SK-N-MC (cell line): Measurements from ENCODE around the gene CDKN2AIPNL.

ENCODE experiments used
- EZH2 ChIP-seq: fragments of 200-600 bp; sonication (generic); IDR thresholded peaks from one replicate; pipeline ENCODE4 v1.6.1; 2017; ENCODE audit warnings: antibody characterized with exemption
- FOXP2 ChIP-seq: optimal IDR thresholded peaks from 2 replicates; pipeline ENCODE3; 2011; ENCODE audit warnings: mild to moderate bottlenecking, moderate library complexity; ENCODE audit not compliant: insufficient read depth; ENCODE audit errors: extremely low read length, control extremely low read depth
- POLR2AphosphoS5 ChIP-seq: IDR thresholded peaks from 2 replicates; pipeline ENCODE4 v1.6.1; 2012; ENCODE audit warnings: mild to moderate bottlenecking, low read depth, low read length, borderline replicate concordance

DNA sequence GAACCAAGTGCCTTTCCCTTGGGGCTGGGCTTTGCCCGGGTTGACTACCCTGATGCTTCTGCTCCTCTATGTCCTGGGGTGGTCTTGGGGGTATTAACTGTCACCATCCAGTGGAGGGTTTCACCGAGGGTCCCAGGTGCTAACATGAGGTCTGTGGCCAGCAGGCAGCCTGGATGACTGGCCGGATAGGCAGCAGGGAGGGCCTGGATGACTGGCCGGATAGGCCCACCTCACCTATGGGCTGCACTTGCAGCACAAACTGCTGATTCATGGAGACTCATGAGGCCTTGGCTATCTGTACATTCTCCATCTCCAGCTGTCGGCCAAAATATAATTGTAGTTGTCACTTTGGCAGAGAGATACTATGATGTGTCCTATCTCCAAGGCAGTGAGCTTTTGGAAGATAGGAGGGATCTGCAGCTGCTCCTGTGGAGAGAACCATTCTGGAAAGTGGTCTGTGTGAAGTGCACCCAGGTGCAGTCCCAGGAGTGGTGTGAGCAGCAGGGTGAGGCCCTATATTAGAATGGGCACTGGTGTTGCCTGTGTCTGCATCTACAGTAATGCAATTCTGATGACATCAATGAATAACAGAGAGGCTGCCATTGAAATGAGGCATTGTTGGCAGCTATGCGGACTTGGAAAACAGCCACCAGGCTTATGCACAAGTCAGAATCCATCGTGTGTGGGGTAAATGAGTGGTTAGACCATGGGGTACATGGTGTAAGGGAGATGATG lies 26.3 kb upstream of the CDKN2AIPNL start:
- no peak for TF ChIP-seq FOXP2
- TF ChIP-seq EZH2: no peak
- no peak for TF ChIP-seq POLR2AphosphoS5
